T-helper 2 cell (primary cell): ENCODE measurements around the gene MAPK4.
"Not testable (repeated sequence)": the region's sequence is repeated elsewhere in the genome, so short reads cannot be mapped to it uniquely, and the experiment has no call there.

Source experiments
- DNase-seq, 5 experiments: peaks; one replicate each; pipeline versions ENCODE4 v3.0.0 to v3.0.0-alpha.2; 2012 to 2022

The MAPK4 gene

DNA sequence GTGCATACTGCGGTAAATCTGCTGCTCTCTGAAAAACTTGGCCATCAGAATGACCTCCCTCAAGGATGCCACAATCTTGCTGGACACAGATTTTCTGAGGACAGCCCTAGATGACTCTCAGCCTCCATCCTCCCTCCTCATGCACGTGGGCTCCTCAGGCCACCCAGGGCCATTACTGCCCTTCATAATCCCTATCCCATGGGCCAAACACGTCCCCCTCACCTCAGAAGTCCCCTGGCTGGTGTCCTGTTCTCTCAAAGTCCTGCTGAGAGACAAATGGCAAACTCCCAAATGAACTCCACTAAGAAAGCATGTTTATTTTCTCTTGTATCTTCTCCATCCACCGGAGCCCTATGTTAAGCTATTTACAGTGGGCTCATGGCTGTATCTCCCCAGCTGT, 134.3 kb downstream of the MAPK4 start:
- DNase-seq = no peak

DNA sequence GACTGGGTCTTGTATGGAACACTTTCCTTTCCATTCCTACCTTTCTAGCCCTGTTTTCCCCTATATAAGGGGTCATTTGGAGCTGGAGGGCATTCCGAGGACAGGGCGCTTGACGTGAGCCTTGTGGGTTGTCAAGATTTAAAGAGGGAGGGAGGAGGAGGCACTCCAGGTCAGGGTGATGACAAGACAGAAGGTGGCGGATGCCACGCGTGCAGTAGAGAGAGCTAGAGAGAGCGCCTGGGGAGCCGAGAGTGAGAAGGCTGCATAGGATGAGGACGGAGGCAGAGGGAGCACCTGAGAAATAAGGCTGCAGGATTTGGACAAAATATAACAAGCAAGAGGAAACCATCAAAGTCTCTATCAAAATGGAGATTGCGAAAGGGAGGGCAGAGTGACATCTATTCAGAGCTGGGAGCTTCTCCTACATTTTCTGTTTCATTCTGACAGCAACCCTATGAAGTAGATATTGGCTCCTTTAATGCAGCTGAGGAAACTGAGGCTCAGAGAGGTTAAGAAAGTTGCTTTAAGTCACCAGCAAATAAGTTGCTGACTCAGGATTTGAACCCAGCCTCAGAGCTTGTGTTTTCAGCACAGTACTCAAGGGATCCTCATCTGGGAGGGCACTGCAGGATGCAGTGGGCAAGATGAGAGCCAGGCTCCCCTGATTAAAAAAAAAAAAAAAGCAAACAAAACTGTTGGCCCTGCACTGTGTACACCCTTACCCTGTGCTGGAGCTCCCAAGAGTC, 135.7 kb downstream of the MAPK4 start:
- DNase-seq = no peak

DNA sequence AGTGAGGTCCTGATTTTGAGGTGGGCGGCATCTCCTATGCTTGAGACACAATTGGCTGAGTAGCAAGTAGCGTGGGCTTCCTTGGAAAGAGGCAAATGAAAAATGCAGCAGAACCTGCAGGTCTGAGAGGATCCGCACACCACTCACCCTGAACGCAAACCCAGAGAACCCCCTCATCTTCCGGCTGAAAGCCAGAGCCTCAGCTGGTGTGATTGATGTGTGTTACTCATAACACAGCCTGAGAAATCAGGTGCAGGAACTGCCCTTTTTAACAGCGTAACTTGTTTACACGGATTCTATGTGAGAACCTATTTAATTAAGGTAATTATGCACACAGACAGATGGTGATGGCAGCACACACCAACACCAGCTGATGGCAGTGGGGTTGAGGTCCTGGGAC, 136.5 kb downstream of the MAPK4 start:
- DNase-seq = no peak

DNA sequence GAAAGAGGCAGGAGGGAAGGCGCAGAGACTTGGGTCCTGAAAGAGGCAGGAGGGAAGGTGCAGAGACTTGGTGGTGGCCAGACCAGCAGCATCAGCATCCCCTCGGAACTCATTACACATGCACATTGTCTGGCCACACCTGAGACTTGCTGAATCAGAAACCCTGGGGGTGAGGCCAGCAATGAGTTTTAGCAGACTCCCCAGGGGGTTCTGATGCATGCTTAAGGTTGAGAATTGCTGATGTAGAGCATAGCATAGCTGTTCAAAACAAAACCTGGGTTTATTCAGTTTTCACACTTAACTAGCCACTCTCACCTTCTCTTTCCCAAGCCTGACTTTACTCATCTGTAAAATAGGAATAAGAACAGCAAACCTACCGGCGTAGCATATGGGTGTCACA, 137.0 kb downstream of the MAPK4 start:
- no peak for DNase-seq

DNA sequence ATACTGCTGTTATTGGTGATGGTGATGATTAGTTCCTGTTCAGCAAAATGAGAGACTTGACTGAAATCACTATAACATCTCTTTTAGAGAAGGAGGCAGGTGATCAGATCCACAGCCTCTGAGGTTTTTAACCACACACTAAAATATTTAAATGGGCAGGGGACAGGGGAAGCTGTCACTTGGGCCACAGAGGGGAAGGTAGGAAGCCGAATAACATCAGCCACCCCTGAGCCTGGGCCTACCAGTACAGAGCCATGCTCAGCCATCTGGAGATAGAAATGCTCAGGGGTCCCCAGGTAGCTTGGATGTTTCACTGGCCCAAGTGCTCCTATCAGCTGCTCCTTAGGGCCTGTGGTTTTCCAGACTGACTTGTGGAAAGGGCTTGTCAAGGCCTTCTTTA, 137.6 kb downstream of the MAPK4 start:
- DNase-seq = no peak

DNA sequence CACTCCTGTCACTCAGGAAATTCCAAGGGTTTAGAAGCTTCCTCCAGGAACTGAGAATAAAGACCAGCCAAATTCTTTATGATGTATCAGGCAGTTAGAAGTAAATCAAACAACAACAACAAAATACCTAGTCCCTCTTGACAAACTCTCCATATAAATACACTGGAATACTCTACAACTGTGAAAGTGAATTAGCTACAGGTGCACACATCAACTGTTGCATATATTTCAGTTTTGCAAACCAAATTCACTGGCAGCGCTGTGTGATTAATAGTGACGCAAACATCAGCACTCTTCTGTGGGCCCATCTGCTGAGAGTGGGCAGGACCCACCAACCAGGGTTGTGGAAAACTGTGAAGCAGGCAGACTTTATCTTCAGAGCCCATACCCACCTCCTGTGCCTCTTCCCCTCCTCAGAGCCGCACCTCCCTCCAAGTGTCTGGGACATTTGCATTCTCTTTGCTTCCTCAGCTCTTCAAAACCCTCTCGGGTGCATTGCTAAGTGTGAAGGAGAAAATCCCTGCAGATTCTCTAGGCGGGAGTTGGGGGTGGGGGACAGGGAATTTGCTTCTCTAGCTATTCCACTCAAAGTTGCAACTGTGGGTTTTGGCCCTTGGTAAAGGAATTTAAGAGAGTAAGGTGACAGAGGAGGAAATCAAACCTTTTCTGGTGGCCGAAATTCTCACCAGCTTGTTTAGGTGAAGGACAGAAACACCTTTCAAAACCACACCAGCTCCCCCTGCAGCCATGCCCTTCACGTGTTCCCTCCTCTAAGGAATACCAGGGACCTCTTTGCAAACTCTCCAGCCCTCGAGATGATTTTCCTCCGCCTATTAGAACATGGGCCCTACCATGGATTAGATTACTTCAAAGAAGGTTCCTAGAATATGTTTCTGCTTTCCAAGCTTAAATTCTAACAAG, 140.6 kb downstream of the MAPK4 start:
- DNase-seq = no peak

DNA sequence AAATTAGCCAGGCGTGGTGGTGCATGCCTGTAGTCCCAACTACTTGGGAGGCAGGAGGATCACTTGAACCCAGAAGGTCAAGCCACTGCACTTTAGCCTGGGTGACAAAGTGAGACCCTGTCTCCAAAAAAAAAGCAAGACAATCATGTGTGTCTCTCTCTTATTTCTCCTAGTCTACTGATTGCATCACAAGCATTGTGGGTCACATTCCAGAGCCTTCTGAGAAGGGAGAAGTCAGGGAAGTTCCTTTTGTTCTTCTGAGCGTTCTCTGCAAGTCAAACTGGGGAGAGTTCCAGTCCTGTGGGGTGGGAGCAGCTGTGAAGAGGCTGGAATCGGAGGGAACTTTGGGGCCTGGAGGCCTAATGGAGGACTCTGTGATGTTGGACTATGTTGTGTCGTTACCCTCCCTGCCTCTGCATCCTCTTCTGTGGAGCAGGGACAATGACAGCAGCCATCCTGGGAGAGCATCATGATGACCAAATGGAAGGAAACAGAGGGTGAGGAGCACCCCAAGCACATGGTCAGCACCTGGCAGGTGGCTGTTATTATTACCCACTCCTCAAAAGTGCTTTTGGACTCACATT, 144.6 kb downstream of the MAPK4 start:
- DNase-seq = no peak

DNA sequence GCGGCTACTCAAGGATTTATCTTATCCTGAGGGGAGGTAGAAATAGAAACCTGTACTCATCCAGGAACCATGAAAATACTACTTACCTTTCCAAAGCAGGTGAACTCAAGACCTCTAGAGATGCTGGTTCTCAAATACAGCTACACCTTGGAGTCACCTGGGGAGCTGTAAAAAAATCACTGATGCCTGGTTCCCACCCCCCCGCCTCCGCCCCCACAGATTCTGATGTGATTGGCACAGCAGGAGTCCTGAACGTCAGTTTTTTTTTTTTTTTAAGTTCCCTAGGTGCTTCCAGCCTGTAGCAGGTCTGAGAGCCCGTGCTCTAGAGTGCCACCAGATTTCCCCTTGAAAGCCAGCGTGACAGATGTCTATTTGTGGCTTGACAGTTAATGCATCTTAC, 146.3 kb downstream of the MAPK4 start:
- no peak for DNase-seq

DNA sequence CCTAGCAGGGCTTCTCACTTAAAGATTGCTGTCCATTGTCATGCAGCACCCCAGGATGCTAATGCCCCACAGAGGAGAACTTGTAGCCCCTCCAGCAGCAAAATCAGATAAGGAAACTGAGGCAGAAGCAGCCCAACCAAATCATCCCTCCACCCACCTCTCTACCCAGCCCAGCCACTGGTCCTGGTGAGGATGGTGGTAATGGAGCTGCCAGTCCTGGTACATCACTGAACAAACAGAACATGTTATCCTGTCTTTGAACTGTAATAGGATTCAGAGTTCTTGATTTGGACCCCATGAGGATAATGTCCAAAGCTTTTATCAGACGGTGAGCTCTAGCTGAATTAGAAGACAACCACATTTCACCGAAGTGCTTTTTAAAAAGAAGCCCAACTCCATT, 146.8 kb downstream of the MAPK4 start:
- no peak for DNase-seq

DNA sequence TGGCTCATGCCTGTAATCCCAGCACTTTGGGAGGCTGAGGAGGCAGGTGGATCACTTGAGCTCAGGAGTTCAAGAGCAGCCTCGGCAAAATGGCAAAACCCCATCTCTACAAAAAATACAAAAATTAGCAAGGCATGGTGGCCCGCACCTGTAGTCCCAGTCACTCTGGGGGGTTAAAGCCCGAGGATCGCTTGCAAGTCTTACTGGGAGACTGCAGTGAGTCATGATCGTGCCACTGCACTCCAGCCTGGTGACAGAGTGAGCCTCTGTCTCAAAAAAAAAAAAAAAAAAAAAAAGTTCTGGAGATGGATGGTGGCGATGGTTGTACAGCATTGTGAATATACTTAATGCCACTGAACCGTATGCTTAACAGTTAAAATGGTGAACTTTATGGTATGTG, 147.4 kb downstream of the MAPK4 start:
- not testable (repeated sequence) for DNase-seq

DNA sequence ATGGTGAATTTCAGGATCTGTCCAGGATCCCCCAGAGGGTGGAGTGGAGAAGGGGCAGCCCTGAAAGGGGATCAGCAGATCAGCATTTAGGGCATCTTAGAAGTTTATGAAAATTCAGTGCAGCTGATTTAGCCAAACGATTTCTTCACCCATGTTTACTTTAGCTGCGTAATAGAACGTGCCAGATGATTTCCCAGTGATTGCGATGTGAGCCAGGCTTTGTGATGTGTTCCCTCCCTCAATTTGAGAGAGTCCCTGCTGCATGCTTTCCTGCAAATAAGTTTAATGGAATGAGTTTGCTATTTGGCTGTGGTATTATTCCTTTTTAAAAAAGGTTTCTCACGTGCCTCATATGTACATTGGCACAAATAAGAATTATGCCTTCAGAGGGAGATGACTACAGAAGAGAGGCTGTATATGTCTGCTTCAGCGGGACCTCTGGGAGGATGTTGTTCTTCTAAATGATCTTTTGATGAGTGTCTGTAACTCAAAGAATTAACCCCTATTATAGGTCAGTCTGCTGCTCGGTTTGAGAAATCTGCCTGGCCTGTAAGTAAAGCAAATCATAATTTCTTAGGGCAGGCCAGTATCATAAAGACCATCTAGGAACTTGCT, 148.1 kb downstream of the MAPK4 start:
- DNase-seq = no peak

DNA sequence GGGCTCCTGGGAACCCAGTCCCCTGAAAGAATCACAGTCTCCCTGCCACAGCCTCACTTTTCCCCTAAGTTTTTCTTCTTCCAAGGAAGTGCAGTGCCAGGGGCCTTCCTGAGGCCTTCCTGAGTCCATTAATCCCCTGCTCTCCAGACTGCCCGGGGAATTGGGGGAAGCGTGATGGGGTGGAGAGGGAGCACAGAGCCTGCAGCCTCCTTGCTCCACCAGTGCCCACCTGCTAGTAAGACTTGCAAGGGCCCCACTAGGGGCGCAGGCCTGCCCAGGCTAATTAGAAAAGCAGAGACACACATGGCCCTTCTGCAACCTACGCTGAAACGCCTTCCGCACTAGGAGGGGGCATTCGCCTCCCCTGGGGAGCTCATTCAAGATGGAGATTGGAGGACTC, 149.3 kb downstream of the MAPK4 start:
- no peak for DNase-seq

DNA sequence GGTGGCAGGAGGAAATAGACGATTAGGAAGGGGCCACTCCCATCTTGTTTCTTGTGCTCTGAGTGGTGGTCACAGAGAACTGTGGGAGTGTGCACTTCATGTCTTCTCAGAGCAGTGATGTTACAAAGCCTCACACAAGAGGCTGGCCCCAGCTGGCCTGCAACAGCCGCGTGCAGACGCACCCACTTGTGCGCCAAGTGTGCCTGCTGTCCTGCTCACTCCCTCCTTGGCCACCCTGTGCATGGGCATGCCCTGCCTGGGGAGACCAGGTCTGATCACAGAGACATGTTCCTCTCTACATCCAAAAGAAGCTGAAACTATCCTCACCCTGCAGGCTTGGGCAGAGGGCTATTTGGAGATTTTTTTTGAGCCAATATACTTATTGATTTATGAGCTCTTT, 151.5 kb downstream of the MAPK4 start:
- DNase-seq = no peak

DNA sequence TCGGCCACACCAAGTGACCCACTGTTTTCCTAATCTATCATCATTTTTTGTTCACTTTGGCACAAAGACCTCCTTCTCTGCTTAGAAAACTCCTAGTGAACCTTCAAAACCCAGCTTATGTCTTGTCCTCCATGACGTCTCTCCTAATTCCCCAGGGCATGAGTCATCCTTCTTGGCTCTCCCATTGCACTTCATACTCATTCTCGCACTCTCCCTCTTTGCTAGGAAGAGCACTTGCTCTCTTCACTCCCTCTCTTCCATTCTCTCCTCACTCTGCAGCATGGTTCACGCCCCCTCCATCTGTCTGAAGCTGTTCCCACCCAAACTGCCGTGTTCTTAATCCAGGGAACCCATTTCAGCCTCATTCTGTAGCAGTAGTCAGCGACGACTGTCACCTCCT, 156.0 kb downstream of the MAPK4 start:
- no peak for DNase-seq

DNA sequence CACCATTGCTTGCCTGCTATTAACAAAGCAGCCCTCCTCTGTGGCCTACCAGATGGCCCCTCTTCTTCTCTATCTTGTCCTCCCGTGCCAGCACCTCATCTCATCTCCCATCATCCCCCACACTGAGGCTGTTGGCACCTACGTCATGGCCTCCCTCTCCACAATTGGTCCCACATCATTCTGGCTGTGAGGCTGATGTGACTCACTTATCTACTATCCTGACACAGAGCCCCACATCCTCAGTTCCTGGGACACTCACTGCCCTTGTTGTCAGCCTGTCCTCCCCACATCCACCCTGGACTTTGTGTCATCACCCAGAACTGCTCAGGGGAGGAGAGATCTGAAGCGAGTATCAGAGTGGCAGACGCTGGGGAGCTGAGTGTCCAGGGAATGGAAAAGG, 157.0 kb downstream of the MAPK4 start:
- DNase-seq = no peak

DNA sequence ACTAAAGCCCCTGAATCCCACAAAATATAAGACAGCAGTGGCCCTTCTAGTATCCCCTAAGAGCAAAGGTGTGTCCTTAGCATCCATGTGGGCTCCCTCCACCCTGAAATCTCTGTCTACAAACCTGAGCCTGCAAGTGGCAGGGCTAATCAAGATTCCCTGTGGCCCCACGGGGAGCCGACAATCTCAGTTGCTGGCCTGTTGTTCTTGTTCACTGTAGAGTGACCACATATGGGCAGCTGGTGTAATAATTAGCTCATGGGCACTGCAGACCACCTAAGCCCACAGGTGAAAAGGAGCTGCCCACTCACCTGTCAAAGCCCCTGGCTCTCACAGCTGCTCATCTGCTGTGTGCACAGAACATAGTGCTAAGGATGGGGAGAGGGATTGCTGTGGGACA, 157.7 kb downstream of the MAPK4 start:
- no peak for DNase-seq

DNA sequence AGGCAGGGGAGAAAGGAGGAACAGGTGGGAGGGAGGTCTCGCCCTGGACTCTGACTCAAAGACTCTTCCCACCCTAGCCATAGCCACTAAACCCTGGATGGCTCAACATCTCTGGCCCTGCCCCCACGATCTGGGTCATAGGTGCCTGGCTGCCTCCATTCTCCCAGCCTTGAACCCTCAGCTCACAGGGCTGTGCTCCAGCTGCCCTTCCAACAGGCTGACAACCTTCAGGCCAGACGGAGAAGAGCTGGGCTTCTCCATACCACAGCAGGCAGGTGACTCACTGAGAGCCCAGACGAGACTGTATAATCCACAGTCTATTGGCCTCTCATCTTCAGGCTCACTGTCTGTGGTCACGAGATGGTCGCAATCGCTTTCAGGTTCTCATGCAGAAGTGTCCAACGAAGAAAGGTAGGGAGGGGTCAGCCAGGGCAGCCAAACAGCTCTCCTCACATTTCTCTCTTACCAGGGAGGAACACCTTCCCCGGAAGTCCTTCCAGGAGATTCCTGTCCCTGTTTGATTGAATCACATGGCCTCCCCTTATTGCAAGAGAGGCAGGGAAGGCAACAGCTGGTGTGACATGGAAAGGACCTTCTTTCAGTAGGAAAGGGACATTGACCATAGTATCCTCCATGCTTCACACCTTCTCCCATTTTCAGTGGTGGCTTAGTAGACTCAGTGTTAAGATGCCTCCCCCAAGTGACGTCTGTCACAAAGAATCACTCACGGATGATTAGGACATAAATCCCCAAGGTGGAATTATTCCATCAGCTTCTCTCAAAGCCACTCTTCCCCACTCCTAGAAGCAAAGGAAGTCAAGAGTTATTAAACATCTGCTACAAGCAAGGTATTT, 159.8 kb downstream of the MAPK4 start:
- DNase-seq = no peak

DNA sequence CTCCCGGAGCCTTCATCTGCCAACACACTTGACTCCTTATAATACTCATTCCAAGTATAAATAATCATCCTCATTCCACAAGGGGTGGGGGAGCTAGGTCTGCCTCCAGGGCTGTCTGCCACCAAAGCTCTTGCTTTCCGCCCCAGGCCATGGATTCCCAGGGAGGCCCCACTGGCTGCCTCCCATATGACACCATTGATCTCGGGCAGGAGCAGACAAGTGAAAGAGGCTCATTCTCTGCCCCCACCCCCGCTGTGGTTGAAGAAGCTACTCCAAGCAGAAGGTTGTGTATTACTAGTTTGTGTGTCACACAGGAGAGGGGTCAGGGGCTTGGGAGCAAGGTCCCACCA, 160.4 kb downstream of the MAPK4 start:
- no peak for DNase-seq

DNA sequence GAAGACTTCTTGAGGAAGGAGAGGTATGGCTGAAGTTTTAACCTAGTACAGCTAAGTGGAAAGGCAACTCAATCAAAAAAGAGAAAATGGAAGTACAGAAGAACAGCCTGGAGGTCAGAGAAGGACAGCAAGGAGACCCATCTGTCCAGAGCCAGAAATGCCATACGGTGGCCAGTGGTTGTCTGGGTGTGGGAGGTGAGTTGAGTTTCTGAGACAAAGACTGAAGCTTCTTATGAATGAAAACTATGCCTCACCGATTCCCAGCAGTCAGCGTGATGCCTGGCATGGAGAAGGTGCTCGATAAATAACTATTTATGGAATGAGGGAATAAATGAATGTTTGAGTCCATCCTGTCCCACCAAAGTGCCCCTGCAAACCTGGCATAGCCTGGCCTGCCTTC, 161.1 kb downstream of the MAPK4 start:
- DNase-seq = no peak

DNA sequence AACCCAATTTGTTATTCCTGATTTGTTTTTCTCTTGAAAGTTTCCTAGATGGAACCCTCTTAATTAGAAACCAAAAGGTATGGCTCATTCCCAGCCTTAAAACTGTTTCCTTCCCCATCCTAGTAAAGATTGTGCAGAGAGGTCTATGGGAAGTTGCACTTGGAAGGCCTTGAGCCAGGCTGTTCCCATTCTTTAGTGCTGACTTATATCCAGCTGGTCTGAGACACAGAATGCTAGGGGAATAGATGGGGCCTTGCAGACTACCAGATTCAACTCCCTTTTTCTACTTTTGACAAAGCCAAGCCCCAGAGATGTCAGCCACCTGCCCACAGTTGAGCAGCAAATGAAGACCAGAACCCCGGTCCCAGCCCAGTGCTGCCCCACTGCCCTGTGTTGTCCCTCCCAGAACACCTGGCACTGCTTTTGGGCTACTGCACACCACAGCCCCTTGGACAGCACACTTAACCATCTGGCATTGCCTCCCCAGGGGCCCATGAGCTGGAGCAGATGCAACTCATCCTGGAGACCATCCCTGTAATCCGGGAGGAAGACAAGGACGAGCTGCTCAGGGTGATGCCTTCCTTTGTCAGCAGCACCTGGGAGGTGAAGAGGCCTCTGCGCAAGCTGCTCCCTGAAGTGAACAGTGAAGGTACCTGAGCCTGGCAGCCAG, 161.7 kb downstream of the MAPK4 start:
- DNase-seq = no peak

DNA sequence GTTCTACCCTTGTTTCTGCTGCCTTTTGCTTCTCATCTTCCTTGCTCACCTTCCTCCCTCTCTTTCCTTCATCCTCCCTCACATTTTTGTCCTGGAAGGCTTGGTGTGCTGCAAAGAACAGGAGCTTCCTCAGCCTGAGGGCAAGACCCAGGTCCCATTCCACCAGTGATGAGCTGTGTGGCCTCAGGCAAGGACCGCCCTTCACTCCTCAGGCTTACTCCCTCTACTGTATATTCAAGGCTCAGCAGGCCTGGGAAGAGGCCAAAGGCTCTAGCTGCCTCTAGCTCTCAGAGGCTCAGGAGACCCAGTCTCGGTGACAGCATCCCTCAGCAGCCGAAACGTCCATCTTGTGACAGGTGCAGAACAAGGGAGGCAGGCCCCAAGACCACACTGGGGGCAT, 162.4 kb downstream of the MAPK4 start:
- no peak for DNase-seq

DNA sequence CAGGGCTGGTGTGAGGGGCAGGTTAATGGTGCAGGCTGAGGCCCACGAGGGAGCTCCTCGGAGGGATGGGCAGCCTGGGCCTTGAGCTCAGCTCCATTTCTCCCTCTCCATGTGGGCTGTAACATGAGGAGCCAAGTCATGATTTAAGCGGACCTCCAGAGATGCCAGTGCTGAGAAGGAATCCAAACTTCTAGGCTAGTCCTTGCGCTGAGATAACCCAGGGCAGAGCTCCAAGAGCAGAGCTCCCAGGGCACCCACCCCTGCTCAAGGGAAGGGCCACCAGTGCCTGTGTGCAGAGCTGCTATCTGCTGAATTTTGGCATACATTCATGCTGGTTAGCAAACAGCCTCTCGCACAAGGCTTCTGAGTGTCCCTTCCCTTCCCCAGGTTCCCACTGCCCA, 164.9 kb downstream of the MAPK4 start:
- no peak for DNase-seq
